GM19438 (cell line): ENCODE measurements around the gene CD300H.

Experiments
- ATAC-seq: cut with Tn5 transposase; IDR thresholded peaks from one replicate; pipeline ENCODE4 v1.9.1; 2021; ENCODE audit warnings: low read depth; ENCODE audit not compliant: unreplicated experiment

Gene CD300H

GRCh38 chr17:74512036-74512435, 55.3 kb downstream of the CD300H start:
- no peak for ATAC-seq
